ENCODE data around the gene HMCN1.

- no peak for TF ChIP-seq POLR2A (IDR thresholded peaks at IDR 0.05; ENCODE audit: extremely low read depth, insufficient read length)
- TF ChIP-seq CTCF (IDR thresholded peaks at IDR 0.05; ENCODE audit: low read depth, low read length) = no peak
- TF ChIP-seq MYC (IDR thresholded peaks at IDR 0.05; ENCODE audit: low read depth, low read length) = no peak
- no peak for TF ChIP-seq MAX (IDR thresholded peaks at IDR 0.05; ENCODE audit: low read depth, low read length)
Observed at GRCh38 chr1:185936641-185937040, 202.4 kb downstream of the HMCN1 start.
